NCI-H748 (cell line): ENCODE data around the gene ADARB1.

Experiments used
- DNase-seq: peaks from one replicate; lab custom pipeline; 2025; ENCODE audit not compliant: unreplicated experiment; lab: John Stamatoyannopoulos, UW

Gene ADARB1

GRCh38 chr21:45259206-45259840, 184.9 kb downstream of the ADARB1 start:
- no peak for DNase-seq

- DNase-seq, result no peak
These were observed 185.9 kb downstream of the ADARB1 start for GRCh38 chr21:45260191-45260825.

DNA sequence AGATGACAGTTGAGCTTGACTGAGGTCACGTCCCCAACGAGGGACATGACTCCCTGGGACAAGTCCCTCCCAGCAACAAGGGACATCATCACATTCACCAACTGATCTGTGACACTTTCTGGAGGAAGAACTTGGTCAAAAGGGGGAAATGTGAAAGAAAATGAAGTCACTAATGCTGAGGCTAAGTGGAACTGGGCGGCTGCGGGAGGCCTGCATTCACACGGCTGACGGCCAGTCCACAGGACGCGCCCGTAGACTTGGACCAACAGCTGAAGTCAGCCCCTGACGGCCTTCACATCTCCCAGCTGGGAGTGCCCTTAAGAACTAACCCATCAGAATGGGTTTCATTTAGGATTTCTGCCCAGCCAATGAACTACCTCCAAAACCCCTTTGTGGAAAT, 186.7 kb downstream of the ADARB1 start:
- DNase-seq, result no peak

DNA sequence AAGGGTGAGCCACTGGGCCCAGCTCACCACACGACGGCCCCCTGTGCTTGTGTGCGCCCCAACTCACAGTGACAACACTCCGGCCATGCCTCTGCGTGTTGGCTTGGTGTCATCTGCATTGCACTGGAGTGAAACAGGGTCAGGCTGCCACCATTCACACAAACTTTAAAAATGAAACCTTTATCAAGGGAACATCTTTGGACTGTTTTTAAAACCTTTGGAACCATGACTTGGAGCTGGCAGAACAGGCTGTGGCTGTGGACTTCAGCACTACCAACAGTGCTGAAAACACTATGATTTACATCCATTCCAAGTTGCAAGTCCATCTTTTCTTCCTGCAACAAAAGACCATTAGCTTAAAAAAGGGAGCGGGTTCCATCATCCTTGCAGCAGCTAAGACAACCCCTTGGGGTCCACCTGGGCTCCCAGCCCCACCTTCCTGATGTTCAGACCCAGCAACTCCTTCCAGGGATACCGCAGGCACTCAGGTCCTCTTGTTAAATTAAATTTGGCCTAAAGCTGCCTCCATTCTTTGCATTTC, 187.7 kb downstream of the ADARB1 start:
- DNase-seq, result no peak

DNA sequence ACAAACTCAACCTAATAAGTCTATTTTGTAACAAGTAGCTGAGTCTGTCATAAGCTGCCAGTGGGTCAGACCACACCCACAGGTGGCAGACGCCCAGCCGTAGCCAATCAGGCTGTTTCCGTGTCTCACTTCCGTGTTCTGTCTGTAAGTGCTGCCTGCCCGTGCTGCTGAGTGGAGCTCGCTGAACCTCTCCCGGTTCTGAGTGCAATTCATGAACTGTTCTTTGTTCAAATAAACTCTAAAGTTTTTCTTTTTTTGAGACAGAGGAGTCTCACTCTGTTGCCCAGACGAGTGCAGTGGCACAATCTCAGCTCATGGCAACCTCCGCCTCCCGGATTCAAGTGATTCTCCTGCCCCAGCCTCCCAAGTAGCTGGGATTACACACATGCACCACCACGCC, 188.2 kb downstream of the ADARB1 start:
- DNase-seq, result no peak

DNA sequence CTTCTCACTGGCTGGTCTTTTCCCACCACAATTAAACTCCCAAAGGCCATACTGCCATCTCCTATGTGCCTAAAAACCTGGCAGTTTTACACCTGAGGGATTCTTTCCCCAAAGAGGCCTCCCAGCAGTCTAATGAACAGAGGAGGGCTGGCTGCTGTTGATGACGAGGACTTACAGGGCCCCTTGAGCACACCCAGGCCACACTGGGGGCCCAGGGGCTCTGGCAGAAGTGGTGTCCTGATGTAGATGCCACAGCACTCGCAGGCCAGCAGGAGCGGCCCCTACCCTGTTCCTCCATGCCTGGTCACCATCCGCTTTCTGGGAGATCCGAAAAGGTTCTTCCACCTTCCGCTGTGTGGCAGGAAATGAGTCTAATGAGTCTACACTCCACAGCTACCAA, 189.2 kb downstream of the ADARB1 start:
- no peak for DNase-seq

DNA sequence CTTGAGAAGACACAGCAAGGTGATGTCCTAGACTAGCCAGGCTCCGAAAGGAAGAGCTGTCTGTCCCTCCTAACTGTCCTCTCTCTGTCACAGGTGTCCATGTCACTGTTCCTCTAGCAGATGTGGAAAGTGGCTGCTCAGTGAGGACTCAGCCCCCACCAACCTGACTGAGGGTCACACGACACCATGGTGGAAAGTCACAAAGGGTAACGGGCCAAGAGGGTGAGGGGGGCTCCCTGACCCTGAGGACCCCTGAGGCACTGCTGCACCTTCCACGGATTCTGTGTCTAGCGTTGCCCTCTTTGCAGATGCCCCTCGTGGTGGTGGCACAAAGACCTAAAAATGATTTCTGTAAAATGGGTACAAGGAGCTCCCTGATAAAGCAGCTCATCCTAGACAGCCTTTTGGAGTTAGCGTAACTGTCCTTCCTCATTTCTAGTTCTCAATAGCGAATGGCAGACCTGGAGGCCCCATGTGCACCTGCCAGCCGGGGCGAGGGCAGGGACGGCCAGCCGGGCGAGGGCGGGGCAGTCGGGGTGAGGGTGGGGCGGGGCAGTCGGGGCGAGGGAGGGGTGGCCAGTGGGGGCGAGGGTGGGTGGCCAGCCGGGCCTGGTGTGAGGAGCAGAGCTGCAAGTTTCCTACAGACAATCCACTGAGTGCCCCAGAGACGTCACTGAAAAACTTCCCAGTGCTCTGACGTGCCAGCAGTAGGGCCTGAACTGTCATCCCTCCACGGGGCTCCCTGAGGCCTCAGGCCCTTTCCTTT, 189.9 kb downstream of the ADARB1 start:
- no peak for DNase-seq

DNA sequence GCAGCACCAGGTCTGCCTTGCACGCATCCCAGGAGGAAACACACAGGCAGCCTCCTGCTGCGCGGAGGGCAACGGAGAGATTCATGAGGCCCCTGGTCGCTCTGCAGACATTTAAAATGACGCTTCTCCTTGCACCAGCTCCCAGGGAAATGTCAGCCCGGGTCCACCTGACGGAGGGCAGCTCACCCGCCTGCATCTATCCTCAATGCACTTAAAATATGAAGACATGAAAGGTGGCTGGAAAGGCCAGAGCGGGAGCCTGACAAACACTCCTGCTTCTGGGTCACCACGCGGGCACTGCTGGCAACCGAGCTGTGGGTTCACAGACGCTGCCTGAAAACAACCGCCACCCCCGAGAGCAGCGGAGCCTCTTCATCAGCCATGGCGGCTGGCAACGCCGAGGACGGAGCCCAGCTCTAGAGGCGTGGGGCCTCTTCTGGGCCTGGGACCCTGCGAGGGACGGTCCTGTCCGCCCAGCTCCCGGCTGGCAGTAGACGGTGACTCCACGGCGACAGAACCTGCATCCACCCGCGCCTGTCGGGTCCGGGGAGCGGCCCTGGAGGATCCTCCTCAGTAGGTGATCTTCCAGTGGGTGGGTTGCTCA, 190.6 kb downstream of the ADARB1 start:
- DNase-seq, result no peak

- no peak for DNase-seq
These were observed 191.5 kb downstream of the ADARB1 start for GRCh38 chr21:45265721-45266517.

GRCh38 chr21:45266518-45267389, 192.4 kb downstream of the ADARB1 start:
- DNase-seq, result no peak

GRCh38 chr21:45267390-45267760, 193.0 kb downstream of the ADARB1 start:
- no peak for DNase-seq

- DNase-seq, result no peak
These were observed 195.5 kb downstream of the ADARB1 start for GRCh38 chr21:45269861-45270260.

- no peak for DNase-seq
These were observed 196.0 kb downstream of the ADARB1 start for GRCh38 chr21:45270306-45270821.
